ENCODE data around the gene GFI1.

Gene GFI1

DNA sequence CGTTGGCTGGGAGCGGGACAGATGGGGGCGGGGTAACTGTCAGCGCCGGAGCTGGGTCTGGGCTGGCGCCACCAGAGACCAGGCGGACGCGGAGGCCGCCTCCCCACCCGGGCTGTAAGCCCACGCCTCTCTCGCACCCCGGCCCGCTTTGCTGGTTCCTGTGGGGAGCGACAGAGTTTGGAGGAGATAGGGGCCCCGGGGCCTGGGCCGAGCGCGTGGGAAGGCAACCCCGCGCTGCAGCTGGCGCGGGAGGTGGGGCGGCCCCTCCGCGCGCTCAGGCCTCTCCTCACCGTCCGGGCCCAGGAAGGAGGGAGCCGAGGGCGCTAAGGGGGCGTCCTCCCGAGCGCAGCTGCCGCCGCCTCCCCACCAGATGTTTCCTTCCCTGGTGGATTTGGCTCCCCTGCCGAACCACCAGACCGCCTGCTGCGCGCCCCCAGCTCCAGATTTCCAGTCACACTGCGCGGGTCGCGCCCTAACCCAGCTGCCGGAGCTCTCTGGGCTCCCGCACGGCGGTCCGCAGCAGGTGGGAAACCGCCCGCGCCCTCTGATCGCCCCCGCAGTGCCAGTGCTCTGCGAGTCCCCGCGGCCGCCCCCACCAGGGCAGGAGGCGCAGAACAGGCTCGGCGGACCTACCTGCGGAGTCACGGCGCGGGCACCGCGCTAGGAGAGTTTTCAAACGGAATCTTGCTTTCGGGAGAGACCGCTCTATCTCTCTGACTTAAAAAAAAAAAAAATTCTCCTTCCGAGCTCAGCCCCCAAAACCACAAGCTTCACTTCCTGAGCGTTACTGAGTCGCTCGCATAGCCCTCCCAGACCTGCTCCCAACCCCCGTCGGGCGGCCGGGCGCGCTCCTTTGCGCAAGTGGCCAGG, 1.1 kb downstream of the GFI1 start:
- peaks cover 91% of the 10 kb centered on the region for H3K27me3 ChIP-seq (ENCODE audit: control insufficient read depth, insufficient read depth, low read length)
- H3K27ac ChIP-seq (ENCODE audit: low read length) = no peak overlapping the region

DNA sequence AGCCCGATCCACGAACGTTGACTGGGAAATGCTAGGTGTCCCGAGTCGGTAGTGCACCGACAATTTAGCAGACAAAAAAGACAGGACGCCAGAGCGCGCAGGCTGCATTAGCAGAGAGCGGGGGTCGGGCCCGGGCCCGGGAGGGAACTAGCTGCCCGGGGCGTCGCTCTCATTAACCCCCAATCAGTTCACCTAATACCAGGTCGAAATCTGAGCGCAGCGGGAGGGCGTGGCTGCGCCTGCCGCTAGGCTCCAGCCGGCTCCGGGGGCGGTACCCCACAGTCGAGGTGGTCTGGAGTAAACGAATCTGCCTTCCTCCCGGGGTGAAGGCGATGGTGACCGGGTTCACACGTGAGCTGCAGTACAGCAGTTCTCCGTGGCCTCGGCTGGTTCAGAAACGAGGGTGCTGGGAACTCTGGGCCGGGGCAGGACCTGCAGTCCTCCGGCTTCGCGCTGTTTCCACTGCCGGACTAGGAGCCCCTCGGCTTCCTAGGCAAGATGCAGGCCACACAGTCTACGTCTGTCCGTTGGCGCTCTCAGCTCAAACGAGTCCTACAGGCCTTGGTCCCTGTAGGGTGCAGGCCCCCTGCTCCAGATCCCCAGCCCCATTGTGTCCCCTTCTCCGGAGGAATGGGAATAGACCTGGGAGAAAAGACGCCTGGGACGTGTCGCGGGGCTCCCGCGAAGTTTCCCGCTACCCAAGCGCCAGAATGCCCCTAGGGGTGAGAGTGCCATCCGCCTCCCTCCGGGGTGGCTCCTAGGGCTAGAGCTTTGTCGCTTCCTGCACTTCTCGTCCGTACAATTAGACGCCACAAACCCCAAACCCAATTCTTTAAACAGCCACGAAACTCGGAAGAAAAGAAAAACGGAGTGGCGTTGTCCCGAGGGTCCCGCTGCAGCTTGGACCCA, 2.0 kb downstream of the GFI1 start:
- no peak overlapping the region for H3K27ac ChIP-seq (ENCODE audit: low read length)

More for the DNA sequence above, 1.1 kb downstream of the GFI1 start:
- Histone ChIP-seq H3K9ac (ENCODE audit: low read length) (no peak overlapping the region), H3K4me1 (ENCODE audit: control insufficient read depth, low read depth, low read length) (peaks cover 18% of the 10 kb centered on the region), H3K36me3 (ENCODE audit: control insufficient read depth, low read depth, low read length) (no peaks in the 10 kb centered on the region), H3K4me3 (ENCODE audit: low read length) (peak overlapping the region; percentile 55), H3K9me3 (ENCODE audit: control insufficient read depth, low read depth, low read length) (no peaks in the 10 kb centered on the region)

DNA sequence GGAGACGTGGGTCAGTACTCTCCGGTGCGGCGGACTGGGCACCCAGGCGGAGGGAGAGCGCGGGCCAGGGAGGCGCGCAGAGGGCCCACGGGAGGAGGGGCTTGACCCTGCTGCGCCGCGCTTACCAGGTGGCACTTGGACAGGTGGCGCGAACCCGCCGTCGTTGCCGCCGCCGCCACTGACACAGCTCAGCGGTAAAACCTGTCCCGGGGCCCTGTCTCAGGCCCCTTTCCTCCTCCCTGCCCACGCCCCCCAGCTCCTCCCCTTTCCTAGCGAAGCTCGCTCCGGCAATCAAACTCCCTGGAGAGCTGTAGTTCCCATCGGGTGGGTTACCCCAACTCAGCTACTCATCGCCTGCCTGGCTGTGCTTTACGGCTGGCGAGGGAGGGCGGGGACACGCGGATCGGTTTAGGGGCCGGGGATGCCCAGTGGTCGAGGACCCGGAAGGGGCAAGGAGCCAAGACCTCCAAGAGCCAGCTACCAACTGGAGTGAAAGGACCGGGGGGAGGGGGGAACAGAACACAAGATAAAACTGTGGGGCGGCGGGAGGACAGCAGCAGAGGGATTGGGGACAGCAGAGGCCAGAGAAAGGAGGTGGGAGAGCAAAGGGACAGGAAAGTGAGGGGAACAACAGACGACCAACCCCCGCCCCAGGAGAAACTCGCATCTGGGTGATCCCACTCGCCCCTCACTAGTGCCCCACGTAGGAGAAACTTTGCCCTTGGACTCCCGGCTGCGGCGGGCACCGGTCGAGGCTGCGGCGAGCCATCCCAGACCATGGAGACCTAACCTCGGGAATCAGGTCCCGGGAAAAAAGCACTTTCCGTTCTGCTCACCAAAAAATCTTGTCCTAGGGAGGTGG, 2.9 kb downstream of the GFI1 start:
- H3K27ac ChIP-seq (ENCODE audit: low read length) = no peak overlapping the region
- peaks cover 18% of the 10 kb centered on the region for H3K4me1 ChIP-seq (ENCODE audit: control insufficient read depth, low read depth, low read length)
- H3K4me3 ChIP-seq (ENCODE audit: low read length) = peak overlapping the region; percentile 55
- H3K9ac ChIP-seq (ENCODE audit: low read length) = no peak overlapping the region
- H3K9me3 ChIP-seq (ENCODE audit: control insufficient read depth, low read depth, low read length) = no peaks in the 10 kb centered on the region
- H3K36me3 ChIP-seq (ENCODE audit: control insufficient read depth, low read depth, low read length) = no peaks in the 10 kb centered on the region
- peaks cover 100% of the 10 kb centered on the region for H3K27me3 ChIP-seq (ENCODE audit: control insufficient read depth, insufficient read depth, low read length)

More for the DNA sequence above, 2.0 kb downstream of the GFI1 start:
- H3K36me3 ChIP-seq (ENCODE audit: control insufficient read depth, low read depth, low read length) = no peaks in the 10 kb centered on the region
- H3K9me3 ChIP-seq (ENCODE audit: control insufficient read depth, low read depth, low read length) = no peaks in the 10 kb centered on the region
- H3K27me3 ChIP-seq (ENCODE audit: control insufficient read depth, insufficient read depth, low read length) = peaks cover 100% of the 10 kb centered on the region
- no peak overlapping the region for H3K9ac ChIP-seq (ENCODE audit: low read length)
- peaks cover 18% of the 10 kb centered on the region for H3K4me1 ChIP-seq (ENCODE audit: control insufficient read depth, low read depth, low read length)
- peak overlapping the region; percentile 55 for H3K4me3 ChIP-seq (ENCODE audit: low read length)

DNA sequence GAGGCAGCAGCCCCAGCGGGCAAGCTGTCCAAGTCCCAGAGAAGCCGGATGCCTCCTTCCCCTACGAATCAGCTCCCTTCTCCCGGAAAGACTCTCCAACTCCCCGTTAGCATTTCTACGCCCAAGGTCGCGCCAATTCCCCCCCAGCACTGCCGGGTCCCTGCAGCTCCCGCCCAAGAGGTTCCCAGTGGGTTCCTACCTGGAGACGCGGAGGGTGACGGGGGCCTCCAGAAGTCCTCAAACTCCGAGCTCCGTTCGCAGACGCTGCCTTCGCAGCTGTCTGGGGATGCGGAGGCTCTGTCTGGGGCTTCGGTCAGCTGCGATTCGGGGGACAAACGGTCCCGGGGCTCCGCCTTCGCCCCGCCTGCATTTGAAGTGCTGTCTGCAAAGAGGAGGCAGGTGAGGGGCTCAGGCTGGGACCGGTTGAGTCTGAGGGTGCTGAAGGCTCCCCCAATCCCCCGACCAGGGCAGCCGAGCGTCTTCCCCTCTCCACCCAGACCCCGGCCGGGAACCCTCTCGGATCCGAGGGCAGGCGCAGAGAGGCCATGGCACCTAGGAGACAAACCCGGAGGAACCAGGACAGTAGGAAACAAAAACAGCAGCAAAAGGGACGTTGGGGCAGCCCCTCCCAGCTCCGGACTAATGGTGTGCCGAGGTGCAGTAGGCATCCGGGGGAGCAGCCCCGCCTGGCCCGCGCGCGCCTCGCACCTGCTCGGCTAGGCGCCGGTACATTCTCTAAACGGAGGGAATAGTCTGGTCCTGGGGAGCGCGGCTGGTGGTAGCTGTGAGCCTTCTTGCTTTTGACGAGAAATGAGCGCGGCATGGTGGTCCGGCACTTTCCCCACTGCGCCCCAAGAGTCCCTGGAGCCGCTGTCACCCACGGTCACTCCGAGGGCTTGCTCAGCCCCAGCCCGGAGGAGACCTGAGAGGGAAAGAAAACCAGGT, 3.8 kb downstream of the GFI1 start:
- peaks cover 18% of the 10 kb centered on the region for H3K4me1 ChIP-seq (ENCODE audit: control insufficient read depth, low read depth, low read length)
- H3K36me3 ChIP-seq (ENCODE audit: control insufficient read depth, low read depth, low read length) = no peaks in the 10 kb centered on the region
- no peaks in the 10 kb centered on the region for H3K9me3 ChIP-seq (ENCODE audit: control insufficient read depth, low read depth, low read length)
- H3K4me3 ChIP-seq (ENCODE audit: low read length) = peak overlapping the region; percentile 55
- H3K27me3 ChIP-seq (ENCODE audit: control insufficient read depth, insufficient read depth, low read length) = peaks cover 100% of the 10 kb centered on the region
- H3K9ac ChIP-seq (ENCODE audit: low read length) = no peak overlapping the region
- no peak overlapping the region for H3K27ac ChIP-seq (ENCODE audit: low read length)

DNA sequence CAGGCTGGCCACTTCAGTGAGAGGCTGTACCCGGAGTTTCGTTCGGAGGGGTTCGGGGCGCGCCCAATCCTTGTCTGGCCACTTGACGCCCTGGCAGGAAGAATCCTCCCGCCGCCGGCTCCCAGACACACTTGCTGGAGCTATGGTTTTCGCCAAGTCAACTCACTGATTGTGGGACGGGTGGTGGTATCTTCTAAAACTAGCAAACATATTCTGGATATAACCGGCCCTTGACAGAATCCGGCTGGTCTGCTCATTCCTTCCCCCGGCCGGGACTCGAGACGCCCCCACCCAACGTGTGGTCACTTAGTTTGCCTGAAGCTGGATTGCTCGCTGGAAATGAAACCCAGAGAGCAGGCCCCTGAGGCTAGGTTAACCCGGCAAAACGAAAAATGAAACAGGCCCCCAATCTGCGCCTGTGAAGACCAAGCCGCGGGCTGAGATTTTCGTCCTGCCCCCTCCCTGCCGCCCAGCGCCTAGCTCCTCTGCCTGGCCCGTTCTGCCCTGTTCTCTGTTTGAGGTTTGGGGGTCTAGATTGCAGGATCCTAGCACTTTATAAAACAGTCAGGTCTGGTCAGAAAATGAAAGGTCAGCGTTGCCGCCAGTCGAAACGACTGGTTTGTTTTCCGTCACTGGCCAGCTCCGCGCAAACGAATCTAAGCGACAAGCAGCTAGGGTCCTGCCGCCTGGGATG, 4.6 kb downstream of the GFI1 start:
- H3K4me3 ChIP-seq (ENCODE audit: low read length) = peak overlapping the region; percentile 55
- no peak overlapping the region for H3K9ac ChIP-seq (ENCODE audit: low read length)
- H3K27ac ChIP-seq (ENCODE audit: low read length) = no peak overlapping the region
- peaks cover 18% of the 10 kb centered on the region for H3K4me1 ChIP-seq (ENCODE audit: control insufficient read depth, low read depth, low read length)
- peaks cover 100% of the 10 kb centered on the region for H3K27me3 ChIP-seq (ENCODE audit: control insufficient read depth, insufficient read depth, low read length)
- H3K36me3 ChIP-seq (ENCODE audit: control insufficient read depth, low read depth, low read length) = no peaks in the 10 kb centered on the region
- no peaks in the 10 kb centered on the region for H3K9me3 ChIP-seq (ENCODE audit: control insufficient read depth, low read depth, low read length)

DNA sequence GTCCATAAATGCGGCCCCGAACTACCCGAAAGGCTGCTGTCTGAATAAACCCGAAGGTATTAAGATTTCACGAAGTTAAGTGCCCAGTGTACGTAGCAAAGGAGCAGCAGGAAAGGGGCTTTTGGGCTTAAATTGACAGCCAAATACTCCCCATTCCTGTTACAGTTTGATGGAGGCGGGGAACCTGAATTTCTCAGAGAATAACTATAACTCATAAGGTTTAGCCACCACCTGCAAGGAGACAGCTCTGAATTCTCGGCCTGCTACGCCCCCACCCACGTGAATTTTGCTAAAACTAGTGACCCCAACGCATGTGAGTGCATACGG, 5.2 kb downstream of the GFI1 start:
- H3K27me3 ChIP-seq (ENCODE audit: control insufficient read depth, insufficient read depth, low read length) = peaks cover 100% of the 10 kb centered on the region
- peaks cover 18% of the 10 kb centered on the region for H3K4me1 ChIP-seq (ENCODE audit: control insufficient read depth, low read depth, low read length)
- H3K4me3 ChIP-seq (ENCODE audit: low read length) = peak overlapping the region; percentile 55
- no peak overlapping the region for H3K27ac ChIP-seq (ENCODE audit: low read length)
- no peak overlapping the region for H3K9ac ChIP-seq (ENCODE audit: low read length)
- H3K9me3 ChIP-seq (ENCODE audit: control insufficient read depth, low read depth, low read length) = no peaks in the 10 kb centered on the region
- H3K36me3 ChIP-seq (ENCODE audit: control insufficient read depth, low read depth, low read length) = no peaks in the 10 kb centered on the region

DNA sequence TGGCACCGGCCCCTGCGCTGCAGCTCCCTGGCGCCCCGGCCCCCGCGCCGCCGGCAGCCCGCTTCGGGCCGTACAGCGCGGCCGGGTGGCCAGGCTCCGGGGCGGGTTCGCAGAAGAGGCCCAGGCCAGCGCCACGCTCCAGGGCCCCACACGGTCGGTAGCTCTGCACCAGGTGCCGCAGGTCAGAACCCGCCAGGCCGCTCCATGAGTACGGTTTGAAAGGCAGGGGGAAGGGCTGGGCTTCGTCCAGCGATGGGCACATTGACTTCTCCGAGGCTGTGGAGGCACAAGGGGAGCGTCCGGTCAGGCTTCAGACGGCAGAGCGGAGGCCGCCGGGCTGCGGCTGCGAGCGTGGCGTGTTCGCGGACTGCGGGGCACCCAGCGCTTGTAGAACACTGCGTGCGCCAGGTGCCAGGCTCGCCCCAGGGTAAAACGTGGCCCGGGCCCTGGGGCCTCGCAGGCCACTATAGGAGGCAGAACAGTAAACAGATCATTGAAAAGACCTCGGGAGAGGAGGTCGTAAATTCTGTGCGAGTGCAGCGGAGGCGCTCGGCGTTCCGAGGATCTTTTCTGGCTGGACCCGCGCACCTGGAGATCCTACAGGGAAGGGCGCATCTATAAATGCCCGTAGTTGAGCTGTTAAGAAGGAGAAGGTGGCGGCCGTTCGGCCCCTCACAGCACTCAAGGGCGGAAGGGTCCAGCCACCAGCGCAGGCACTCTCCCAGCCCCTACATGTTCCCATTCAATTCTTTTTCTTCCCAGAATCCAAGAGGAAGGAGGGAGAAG, 5.7 kb downstream of the GFI1 start:
- H3K9me3 ChIP-seq (ENCODE audit: control insufficient read depth, low read depth, low read length) = no peaks in the 10 kb centered on the region
- H3K4me1 ChIP-seq (ENCODE audit: control insufficient read depth, low read depth, low read length) = peaks cover 18% of the 10 kb centered on the region
- peaks cover 100% of the 10 kb centered on the region for H3K27me3 ChIP-seq (ENCODE audit: control insufficient read depth, insufficient read depth, low read length)
- no peaks in the 10 kb centered on the region for H3K36me3 ChIP-seq (ENCODE audit: control insufficient read depth, low read depth, low read length)
- H3K9ac ChIP-seq (ENCODE audit: low read length) = no peak overlapping the region
- H3K27ac ChIP-seq (ENCODE audit: low read length) = no peak overlapping the region
- peak overlapping the region; percentile 55 for H3K4me3 ChIP-seq (ENCODE audit: low read length)

DNA sequence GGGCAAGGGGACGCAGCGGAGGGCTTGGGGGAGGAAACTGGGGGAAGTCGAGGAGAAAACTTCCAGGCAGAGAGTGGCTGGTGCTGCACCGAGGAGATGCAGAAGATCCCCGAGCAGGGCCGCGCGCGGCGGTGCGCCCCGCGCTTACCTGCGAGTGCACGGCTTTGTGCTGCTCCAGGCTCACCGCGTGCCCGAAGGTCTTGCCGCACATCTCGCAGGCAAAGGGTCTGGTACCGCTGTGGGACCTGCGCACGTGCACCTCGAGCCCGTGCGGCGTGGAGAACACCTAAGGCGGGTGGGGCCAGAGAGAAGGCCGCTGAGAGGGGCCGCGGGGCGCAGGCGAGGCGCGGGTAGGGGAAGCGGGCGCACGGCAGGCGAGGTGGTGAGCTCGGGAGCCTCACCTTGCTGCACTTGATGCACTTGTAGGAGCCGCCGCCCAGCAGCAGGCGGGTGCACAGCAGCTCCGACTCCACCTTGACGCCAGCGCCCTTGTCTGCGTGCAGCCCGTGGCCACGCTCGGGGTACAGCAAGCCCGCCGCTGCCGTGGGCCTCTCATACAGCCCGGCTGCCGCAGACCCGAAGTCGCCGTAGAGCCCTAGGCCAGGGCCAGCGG, 6.4 kb downstream of the GFI1 start:
- Histone ChIP-seq H3K4me1 (ENCODE audit: control insufficient read depth, low read depth, low read length) (peaks cover 18% of the 10 kb centered on the region), H3K27me3 (ENCODE audit: control insufficient read depth, insufficient read depth, low read length) (peaks cover 100% of the 10 kb centered on the region), H3K9me3 (ENCODE audit: control insufficient read depth, low read depth, low read length) (no peaks in the 10 kb centered on the region), H3K9ac (ENCODE audit: low read length) (no peak overlapping the region), H3K4me3 (ENCODE audit: low read length) (peak overlapping the region; percentile 55), H3K27ac (ENCODE audit: low read length) (no peak overlapping the region), H3K36me3 (ENCODE audit: control insufficient read depth, low read depth, low read length) (no peaks in the 10 kb centered on the region)

DNA sequence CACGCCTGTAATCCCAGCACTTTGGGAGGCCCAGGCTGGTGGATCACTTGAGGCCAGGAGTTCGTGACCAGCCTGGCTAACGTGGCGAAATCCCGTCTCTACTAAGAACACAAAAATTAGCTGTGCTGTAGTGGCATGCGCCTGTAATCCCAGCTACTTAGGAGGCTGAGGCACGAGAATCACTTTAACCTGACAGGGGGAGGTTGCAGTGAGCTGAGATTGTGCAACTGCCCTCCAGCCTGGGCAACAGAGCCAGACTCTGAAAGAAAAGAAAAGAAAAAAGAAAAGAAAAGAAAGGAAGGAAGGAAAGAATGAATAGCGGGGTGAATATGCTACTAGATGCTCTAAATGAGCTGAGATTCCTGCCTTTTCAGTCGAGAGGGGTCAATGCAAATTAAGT, 7.1 kb downstream of the GFI1 start:
- Histone ChIP-seq H3K4me1 (ENCODE audit: control insufficient read depth, low read depth, low read length) (peaks cover 18% of the 10 kb centered on the region), H3K36me3 (ENCODE audit: control insufficient read depth, low read depth, low read length) (no peaks in the 10 kb centered on the region), H3K27ac (ENCODE audit: low read length) (no peak overlapping the region), H3K9me3 (ENCODE audit: control insufficient read depth, low read depth, low read length) (no peaks in the 10 kb centered on the region), H3K4me3 (ENCODE audit: low read length) (no peak overlapping the region), H3K9ac (ENCODE audit: low read length) (no peak overlapping the region), H3K27me3 (ENCODE audit: control insufficient read depth, insufficient read depth, low read length) (peaks cover 100% of the 10 kb centered on the region)

Data from iPS-18a (cell line).